Neural progenitor cell (in vitro differentiated cells): ENCODE results near the gene SKI. TPM values are rescaled to one million over a fixed set of nuclear protein-coding genes. Genes with fewer than 3 reads are reported as not detected.

ENCODE experiments used
- DNase-seq: peaks from one replicate; pipeline ENCODE4 v3.0.0-alpha.2; 2016; ENCODE audit warnings: low spot score
- H2AFZ ChIP-seq: fragments of 200-600 bp; sonication (generic); replicated peaks from 2 replicates; pipeline ENCODE4 v1.6.1; 2016; ENCODE audit warnings: antibody characterized with exemption
- H3F3A ChIP-seq: fragments of 200-600 bp; sonication (generic); 2 replicates; pipeline ENCODE4 v1.6.1; 2016; ENCODE audit warnings: antibody characterized with exemption, low read depth
- H3K27ac ChIP-seq: fragments of 200-600 bp; sonication (generic); 2 replicates; pipeline ENCODE4 v1.5.1; 2016; ENCODE audit warnings: mild to moderate bottlenecking
- H3K27me3 ChIP-seq: fragments of 200-600 bp; sonication (generic); 2 replicates; pipeline ENCODE4 v1.6.1; 2016; ENCODE audit warnings: mild to moderate bottlenecking, moderate library complexity
- H3K36me3 ChIP-seq: fragments of 200-600 bp; sonication (generic); 2 replicates; pipeline ENCODE4 v1.5.1; 2016
- H3K4me1 ChIP-seq: fragments of 200-600 bp; sonication (generic); 2 replicates; pipeline ENCODE4 v1.6.1; 2016; ENCODE audit warnings: mixed run types
- H3K4me2 ChIP-seq: fragments of 200-600 bp; sonication (generic); 2 replicates; pipeline ENCODE4 v1.6.1; 2016
- H3K4me3 ChIP-seq: fragments of 200-600 bp; sonication (generic); 2 replicates; pipeline ENCODE4 v1.5.1; 2016
- H3K79me2 ChIP-seq: fragments of 200-600 bp; sonication (generic); 2 replicates; pipeline ENCODE4 v1.6.1; 2016; ENCODE audit warnings: low read depth
- H3K9ac ChIP-seq: fragments of 200-600 bp; sonication (generic); 2 replicates; pipeline ENCODE4 v1.6.1; 2016
- H3K9me3 ChIP-seq: fragments of 200-600 bp; sonication (generic); 2 replicates; pipeline ENCODE4 v1.5.1; 2016; ENCODE audit warnings: low read depth
- H4K20me1 ChIP-seq: fragments of 200-600 bp; sonication (generic); 2 replicates; pipeline ENCODE4 v1.6.1; 2016; ENCODE audit warnings: low read depth
- H3K27ac Mint-ChIP-seq: 3 replicates; pipeline ENCODE4 v1.8.0; 2021; ENCODE audit warnings: mixed read lengths
- H3K27me3 Mint-ChIP-seq: 2 replicates; pipeline ENCODE4 v1.8.0; 2022; ENCODE audit warnings: low read depth, mild to moderate bottlenecking, inconsistent platforms, moderate library complexity, mixed read lengths; ENCODE audit not compliant: insufficient read depth
- H3K36me3 Mint-ChIP-seq: 3 replicates; pipeline ENCODE4 v1.8.0; 2021; ENCODE audit warnings: mixed read lengths
- H3K4me1 Mint-ChIP-seq: 3 replicates; pipeline ENCODE4 v1.8.0; 2021; ENCODE audit warnings: mixed read lengths
- H3K4me3 Mint-ChIP-seq: 3 replicates; pipeline ENCODE4 v1.8.0; 2021; ENCODE audit warnings: mild to moderate bottlenecking, moderate library complexity, mixed read lengths
- H3K9me3 Mint-ChIP-seq: 3 replicates; pipeline ENCODE4 v1.8.0; 2020; ENCODE audit warnings: mixed read lengths
- CTCF ChIP-seq: fragments of 200-600 bp; sonication (generic); IDR thresholded peaks from 2 replicates; pipeline ENCODE4 v1.5.1; 2017; ENCODE audit warnings: antibody characterized with exemption, mild to moderate bottlenecking
- EZH2 ChIP-seq: fragments of 200-600 bp; sonication (generic); IDR thresholded peaks from 2 replicates; pipeline ENCODE4 v1.6.1; 2017; ENCODE audit warnings: antibody characterized with exemption, mild to moderate bottlenecking, moderate library complexity
- EZH2phosphoT487 ChIP-seq: fragments of 200-600 bp; sonication (generic); IDR thresholded peaks from 2 replicates; pipeline ENCODE4 v1.6.1; 2017; ENCODE audit warnings: antibody characterized with exemption
- total RNA-seq: library from RNA; depleted of rRNA; stranded (reverse); fragments of >200 nt; gene quantifications from 2 replicates; pipeline ENCODE4 v1.2.3, GENCODE V29; 2015; ENCODE audit warnings: low replicate concordance

The SKI gene
- total RNA-seq, 1 donor from 2014 or later, result 7.4 TPM

DNA sequence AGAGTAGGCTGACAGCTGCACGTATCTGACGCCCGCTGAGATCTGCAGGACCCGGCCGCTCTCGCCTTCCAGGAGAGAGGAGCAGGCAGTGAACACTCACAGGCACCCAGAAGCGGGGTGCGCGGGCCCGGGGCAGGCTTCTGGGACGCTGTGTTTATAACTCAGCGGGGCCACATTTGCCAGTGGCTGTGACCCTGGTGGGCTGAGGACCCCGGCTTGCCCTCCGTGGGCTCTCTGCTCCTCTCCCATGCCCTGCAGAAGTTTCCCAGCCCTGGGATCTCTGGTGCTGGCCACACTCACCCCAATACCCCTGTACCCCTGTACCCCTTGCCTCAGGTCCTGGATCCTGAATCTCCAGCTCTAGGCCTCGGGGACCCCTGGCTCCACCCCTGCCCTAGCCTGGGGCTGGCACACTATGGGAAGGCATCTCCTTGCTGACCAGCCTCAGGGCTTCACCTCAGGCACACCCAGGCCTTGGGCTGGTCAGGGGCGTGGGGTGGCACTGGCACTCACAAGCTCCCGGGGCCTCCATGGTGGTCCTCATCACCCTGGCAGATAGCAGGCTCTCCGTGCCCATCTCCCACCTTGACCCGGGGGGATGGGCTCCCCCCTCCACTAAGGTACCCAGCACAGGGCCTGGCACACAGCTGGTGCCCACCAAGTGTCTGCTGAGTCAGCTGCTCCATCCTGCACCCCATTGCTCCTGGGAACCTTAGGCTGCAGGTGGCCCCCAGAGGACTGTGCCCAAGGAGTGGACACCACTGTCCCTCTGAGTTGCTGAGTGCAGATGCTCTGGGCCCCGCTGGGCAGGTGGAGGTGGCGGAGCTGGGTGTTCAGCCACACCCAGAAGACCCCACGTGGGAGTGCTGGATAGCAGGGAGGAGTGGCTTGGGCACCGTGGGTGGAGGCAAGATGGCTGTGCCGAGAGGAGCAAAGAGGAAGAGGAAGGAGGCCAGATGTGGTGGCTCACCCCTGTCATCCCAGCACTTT, 130.8 kb downstream of the SKI start:
- Histone ChIP-seq H3K27me3 (no peaks in the 10 kb centered on the region), H3K36me3 (no peaks in the 10 kb centered on the region), H3K4me3 (no peak overlapping the region), H3K79me2 (no peaks in the 10 kb centered on the region), H3K4me2 (no peak overlapping the region), H3K9ac (no peak overlapping the region), H3K9me3 (peaks cover 3% of the 10 kb centered on the region), H2AFZ (no peak overlapping the region), H3F3A (no peaks in the 10 kb centered on the region), H3K27ac (no peak overlapping the region), H4K20me1 (no peaks in the 10 kb centered on the region), H3K4me1 (no peaks in the 10 kb centered on the region)
- DNase-seq, result no peak
- H3K27ac Mint-ChIP-seq, result no peak overlapping the region
- TF ChIP-seq EZH2 (no peak), CTCF (no peak), EZH2phosphoT487 (no peak)
- H3K4me1 Mint-ChIP-seq, result peaks cover 4% of the 10 kb centered on the region
- H3K27me3 Mint-ChIP-seq, result peaks cover 3% of the 10 kb centered on the region
- H3K4me3 Mint-ChIP-seq, result no peak overlapping the region
- H3K9me3 Mint-ChIP-seq, result peaks cover 13% of the 10 kb centered on the region
- H3K36me3 Mint-ChIP-seq, result peaks cover 18% of the 10 kb centered on the region

Other genes with a start within 250 kb of the SKI start
- gene CFAP74, start 224.5 kb upstream of the SKI start, total RNA-seq, result 0.19 TPM in 1 of 2 replicates, not detected in the other
- gene GABRD, start 209.0 kb upstream of the SKI start, total RNA-seq, result 0.31 and 0.45 TPM in 2 replicates
- gene PRKCZ, start 177.9 kb upstream of the SKI start, total RNA-seq, result 33.4 and 47.2 TPM in 2 replicates
- 11.3 and 68.2 TPM in 2 replicates for gene FAAP20, start 33.5 kb upstream of the SKI start, total RNA-seq
- 7.0 and 15.5 TPM in 2 replicates for gene MORN1, start 163.2 kb downstream of the SKI start, total RNA-seq
- 39.1 and 42.5 TPM in 2 replicates for gene RER1, start 163.5 kb downstream of the SKI start, total RNA-seq
- 15.1 and 39.3 TPM in 2 replicates for gene PEX10, start 184.2 kb downstream of the SKI start, total RNA-seq
- 0.54 and 2.0 TPM in 2 replicates for gene PLCH2, start 248.0 kb downstream of the SKI start, total RNA-seq